ENCODE data around the gene CHI3L2. TPM values are rescaled to one million over a fixed set of nuclear protein-coding genes. Genes with fewer than 3 reads are reported as not detected.

CHI3L2 gene, protein sequence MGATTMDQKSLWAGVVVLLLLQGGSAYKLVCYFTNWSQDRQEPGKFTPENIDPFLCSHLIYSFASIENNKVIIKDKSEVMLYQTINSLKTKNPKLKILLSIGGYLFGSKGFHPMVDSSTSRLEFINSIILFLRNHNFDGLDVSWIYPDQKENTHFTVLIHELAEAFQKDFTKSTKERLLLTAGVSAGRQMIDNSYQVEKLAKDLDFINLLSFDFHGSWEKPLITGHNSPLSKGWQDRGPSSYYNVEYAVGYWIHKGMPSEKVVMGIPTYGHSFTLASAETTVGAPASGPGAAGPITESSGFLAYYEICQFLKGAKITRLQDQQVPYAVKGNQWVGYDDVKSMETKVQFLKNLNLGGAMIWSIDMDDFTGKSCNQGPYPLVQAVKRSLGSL
- total RNA-seq: 19.1 and 23.9 TPM in 2 replicates

DNA sequence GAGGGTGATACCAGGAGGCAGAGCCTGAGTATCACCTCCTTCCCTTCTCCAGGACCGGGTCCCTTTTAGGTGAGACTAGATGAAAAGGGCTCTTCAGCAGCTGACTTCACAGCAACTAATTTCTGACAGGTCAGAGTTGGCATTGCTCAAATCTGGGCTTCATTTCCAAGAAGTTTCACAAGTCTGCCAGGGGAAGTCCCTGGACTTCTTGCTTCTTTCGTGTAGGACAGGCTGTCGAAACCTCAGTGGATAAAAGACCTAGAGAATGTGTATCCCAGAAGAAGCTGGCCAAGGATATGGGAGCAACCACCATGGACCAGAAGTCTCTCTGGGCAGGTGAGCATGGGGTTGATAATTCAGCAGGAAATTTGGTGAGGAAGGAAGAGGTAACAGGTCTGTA, at the start of gene CHI3L2:
TSS of gene CHI3L2 (plus strand) at position 280 of the 400 bp plus-strand sequence. CDS start at position 297, 17 bp downstream.
- intact Hi-C loops (cut with micrococcal nuclease): loop anchor here (10.0 kb wide), 1 partner anchor 247 kb away; the partner anchor contains the start of gene C1orf162

DNA sequence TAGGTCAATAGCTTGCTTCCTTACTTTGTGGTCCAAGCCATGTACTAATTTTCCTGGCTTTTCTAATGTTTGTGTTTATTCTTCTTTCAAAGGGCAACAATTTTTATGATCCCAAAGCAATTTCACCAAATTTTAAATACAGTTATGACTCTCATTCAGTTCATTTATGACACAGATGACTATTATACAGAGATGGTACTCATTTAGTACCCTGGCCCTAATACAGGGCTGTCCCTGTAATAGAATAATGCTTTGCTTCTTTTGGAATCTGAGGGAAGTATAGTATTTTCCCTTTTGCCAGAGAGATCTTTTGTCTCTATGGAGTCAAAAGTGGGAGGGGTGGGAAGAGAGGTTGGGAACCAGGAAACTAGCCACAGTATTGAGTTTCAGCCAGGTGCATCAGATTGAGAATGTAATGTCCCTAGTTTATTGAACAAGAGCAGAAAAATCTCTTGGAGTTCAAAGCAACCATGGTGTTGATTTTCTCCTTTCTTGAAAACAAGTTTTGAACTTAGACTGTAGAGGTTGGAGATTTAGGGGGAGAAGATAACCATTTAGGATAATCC, 47.5 kb upstream of the CHI3L2 start:
- intact Hi-C loops (cut with micrococcal nuclease): no loop called here

DNA sequence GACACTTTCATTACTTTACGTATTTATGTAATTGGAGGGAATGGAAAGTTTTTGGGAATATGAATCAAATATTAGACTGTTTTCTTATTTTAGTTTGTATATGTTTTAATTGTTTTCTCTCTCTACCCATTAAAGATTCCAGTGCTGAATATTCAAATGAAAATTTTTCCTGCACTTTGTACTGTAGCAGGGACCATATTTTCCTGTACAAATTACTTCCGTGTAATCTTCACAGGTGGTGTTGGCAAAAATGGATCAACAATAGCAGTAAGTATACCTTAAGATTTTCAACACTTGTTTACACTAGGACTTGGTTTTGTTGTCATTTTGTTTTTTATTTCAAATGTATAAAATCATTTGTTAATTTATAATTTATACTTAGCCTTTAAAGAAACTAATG, 45.5 kb upstream of the CHI3L2 start:
- intact Hi-C loops (cut with micrococcal nuclease): no loop called here

DNA sequence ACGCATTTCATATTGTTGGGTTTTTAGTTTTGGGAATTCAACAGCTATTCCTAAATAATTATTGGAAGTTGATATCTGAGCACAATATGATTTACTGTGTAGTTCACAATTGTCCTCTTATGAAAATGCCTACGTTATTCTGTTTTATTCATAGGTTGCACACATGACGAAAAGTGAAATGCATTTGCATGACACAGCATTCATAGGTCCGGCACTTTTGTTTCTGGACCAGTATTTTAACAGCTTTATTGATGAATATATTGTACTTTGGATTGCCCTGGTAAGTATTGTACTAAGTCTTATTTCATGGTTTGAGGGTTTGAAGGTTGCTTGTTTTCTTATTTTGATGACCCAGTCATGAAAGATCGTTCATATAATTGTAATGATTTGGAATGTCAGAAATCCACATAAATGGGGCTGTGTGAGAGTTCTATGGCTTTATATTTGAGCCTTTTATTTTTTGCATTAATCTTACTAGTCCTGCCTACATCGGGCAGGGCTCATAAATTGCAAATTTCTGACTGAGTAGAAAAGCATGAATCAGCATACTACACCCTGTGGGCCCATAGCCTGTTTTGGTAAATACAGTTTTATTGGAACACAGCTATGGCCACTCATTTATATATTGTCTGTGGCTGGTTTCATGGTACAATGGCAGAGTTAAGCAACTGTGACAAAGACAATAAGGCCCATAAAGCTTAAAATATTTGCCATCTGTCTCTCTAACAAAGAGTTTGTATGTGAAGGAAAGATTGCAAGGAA, 44.0 kb upstream of the CHI3L2 start:
- intact Hi-C loops (cut with micrococcal nuclease): no loop called here

DNA sequence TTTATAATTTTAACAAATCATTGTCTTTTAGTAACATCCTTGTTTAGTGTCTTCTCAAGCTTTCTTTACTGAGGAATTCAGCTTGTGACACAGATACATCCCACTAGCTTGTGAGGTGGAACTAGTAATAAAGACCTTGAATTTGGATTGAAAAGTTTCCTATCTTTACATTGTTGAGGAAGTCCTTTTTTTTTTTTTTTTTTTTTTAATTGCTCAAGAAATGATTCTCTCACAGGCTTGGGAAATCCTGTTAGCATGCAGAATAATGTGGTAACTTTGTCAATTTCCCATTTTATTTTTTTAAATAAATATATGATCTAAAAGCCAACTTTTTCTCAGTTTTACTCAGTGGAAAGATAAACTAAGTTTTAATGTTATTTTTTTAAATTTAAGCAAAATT, 42.9 kb upstream of the CHI3L2 start:
- intact Hi-C loops (cut with micrococcal nuclease): loop anchor here (5.0 kb wide), 1 partner anchor 38 kb away; no protein-coding TSS in a partner anchor

DNA sequence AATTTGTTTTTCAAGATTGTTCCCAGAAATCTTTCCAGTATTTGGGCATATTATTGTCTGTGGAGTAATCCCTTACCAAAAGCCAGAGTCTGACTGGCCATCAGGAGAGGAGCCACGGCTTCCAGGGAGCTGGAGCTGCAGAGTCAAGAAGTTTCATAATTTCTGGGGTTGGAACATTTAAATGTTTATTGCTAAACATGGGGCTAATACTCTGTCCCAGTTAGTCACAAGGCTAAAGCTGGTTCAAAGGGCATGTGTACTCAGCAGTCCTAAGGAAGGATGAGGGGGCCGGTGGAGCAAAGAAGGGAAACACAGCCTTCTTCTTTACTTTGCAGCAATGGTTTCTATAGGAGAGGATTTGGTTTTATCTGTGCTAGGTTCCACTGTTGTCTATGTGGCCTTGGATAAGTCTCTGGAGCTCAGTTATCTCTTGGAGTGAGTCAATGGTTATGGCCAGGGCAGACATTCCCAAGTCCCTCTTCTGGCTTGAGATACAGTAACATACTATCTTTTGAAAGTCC, 36.5 kb upstream of the CHI3L2 start:
- intact Hi-C loops (cut with micrococcal nuclease): no loop called here

DNA sequence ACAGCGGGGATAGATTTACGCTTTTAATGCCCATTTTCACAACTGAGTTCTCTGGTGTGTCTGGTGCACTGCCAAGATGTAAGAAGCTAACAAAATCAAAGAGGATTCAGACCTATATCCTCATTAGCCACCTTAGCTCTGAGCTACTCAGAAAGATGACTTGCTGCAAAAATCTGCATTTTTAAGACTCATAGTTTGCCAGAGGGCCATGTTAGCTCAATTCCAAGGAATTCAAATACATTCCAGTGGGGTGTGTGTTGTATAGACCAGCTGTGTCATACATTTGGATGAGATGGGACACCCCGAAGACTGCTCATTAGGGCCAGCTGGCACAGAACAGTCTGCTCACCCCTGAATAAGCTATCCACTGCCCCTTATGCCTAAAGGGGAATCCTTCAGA, 36.0 kb upstream of the CHI3L2 start:
- intact Hi-C loops (cut with micrococcal nuclease): no loop called here

DNA sequence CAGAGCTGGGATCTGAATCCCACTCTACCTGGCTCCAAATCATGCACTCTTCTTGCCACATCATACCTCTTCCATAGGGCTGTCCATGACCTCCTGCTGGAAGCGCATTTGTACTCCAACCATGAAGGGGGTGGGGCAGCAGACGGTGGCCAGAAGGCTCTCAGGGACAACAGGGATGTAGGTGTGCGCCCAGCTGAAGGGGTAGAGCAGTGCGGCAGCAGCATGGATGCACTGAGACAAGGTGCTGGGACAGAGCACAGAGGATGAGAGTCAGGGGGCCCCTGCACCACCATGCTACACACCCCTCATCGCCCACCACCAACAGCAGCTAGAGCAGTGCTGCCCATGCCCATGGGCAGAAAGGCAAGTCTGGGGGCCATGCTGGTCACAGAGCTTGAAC, 35.4 kb upstream of the CHI3L2 start:
- intact Hi-C loops (cut with micrococcal nuclease): no loop called here

DNA sequence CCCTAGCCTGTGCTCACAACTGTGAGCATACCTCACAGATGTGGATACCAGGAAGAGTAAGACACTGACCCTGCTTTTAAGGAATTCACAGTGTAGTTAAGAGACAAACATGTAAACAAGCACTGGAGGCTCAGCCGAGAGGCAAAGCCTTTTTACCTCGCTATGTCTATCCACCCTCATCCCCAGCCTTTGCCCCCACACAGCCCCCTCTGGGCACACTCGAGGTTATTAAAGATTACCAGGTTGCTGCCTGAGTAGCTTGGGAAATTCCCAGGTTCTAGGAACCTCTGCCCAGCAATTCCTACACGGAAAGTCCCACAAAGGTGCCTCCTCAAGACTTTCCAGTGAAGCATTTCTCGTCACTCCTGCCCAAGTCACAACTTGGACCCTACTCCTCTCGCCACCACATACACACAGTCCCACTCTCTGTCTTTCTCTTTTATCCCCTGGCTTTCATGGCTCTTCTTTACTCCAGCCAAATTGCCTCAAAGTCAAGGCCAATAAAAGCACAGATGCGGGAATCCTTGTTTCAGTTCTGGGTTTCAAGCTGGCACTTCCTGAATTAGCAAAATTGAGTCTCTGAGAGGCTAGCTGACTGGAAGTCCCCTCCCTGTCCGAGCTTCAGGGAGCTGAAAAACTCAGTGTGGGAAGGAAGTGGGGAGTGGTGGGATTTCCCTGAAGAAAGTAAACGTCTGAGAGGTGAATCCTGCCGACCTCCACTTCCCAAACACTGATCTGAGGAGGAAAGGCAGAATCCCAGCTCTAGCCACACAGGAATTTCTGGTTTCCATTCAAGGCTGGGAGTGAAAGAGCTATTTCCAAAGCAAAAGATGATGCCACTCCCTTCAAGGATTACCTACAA, 34.6 kb upstream of the CHI3L2 start:
- intact Hi-C loops (cut with micrococcal nuclease): no loop called here

DNA sequence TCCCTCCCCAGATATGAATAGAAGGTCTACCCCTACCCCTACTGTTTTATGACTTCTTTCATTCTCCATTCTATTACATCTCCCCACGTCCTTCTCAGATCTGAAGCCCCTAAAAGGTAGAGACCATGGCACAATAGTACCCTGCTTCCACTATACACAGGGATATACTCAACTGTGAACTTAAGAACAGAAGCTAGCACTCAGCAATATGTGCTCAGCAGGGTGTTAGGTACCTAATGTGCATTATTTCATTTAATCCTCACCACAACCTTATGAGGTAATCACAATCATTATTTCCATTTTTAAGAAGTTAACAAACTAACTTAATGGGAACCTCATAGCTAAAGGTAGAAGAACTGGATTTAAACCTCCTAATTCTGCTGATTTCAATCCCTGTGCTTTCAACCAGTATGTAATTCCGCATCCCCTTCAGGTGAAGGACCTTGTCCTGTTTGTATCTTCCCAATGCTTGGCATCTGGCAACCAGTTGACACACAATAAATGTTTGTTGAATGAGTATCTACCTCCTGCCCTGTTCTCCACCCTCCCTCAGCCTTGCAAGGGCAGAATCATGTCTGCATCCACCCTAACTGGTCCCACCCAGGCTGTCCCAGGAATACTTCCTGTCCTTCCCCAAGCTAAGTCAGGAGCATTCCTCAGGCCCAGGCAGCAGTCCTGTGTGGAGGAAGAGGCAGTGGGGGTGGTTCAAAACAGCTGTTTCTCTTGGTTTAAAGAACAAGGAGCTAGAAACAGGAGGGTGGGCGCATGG, 33.6 kb upstream of the CHI3L2 start:
- intact Hi-C loops (cut with micrococcal nuclease): no loop called here

DNA sequence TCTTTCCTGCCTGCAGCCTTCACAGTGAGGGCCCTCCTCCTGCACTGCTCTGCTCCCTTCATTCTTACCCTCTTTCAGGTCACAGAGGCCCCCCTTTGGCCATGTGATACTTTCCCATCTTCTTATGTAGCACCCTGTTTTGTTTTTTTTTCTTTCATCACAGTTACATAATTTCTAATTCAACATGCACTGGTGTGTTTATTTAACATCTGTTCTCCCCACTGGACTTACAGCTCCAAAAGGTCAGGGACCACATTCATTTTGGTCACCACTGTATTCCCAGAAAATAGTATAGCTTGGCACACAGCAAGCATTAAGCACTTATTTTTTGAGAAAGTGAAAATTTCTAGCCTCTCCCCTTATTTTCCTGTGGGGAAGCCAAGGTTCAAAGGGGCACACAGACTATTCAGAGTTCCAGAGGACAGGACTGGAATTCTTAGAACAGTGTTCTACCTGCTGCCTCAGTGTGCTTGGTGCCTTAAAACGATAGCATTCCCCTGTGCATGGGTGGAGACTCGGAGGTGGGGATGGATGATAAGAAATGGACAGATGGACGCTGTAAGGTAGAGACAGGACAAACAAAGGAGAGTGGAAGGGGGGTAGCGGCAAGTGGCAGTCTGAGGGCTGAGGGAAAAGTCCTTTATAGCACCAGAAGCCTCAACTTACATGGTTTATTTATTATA, 32.4 kb upstream of the CHI3L2 start:
- intact Hi-C loops (cut with micrococcal nuclease): loop anchor here (5.0 kb wide), 2 partner anchors 427 to 572 kb away; no protein-coding TSS in a partner anchor

DNA sequence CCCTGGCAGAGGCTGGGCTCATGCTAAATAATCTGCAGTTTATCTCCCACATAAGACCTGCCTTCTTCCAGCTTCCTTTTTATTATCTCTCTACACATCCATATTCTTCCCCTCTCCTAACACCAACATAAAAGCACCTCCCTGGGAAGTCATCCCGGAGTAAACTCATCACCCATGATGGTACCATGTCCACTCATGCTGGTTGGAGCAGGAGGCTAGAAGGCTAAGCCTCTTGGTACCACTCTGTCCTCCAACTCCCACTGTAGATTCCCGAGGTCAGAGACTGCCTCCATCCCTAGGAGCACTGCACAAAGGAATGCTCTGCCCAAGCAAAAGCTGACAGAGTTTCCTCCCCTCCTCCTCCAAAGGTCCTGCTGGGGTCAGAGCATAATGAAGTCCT, 31.3 kb upstream of the CHI3L2 start:
- intact Hi-C loops (cut with micrococcal nuclease): loop anchor here (1.0 to 5.0 kb wide), 3 partner anchors 9 to 571 kb away; no protein-coding TSS in a partner anchor

DNA sequence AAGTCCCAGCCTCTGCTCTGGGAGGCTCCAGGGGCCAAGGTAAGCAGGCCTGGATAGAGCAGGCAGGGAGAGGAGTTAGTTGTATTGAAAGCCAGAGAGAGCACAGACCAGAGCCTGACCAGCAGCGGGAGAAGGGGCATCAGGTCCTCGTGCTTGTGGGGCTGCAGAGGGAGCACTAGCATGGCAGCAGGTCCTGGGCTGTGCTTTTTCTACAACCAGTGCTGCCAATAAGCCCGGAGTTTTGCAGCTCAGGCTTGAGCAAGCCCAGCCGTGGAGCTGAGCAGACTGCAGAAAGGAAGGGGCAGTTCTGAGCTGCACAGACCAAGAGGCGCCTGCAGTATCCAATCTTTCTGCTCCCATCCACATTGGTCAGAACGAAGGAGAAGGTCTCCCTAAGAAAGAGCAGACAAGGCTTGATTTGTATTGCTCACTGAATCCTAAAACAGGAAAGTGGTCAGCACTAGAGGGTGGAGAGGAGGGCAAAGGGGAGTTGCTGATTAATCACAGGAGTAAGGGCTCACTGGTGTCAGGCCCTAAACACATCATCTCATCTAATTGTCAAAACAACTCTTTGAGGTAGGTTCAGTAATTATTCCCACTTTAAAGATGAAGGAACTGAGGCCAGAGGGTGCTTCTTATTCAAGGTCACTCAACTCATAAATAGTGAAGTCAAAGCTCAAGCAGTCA, 29.8 kb upstream of the CHI3L2 start:
- intact Hi-C loops (cut with micrococcal nuclease): loop anchor here (1.0 to 5.0 kb wide), 5 partner anchors 25 to 570 kb away; no protein-coding TSS in a partner anchor

DNA sequence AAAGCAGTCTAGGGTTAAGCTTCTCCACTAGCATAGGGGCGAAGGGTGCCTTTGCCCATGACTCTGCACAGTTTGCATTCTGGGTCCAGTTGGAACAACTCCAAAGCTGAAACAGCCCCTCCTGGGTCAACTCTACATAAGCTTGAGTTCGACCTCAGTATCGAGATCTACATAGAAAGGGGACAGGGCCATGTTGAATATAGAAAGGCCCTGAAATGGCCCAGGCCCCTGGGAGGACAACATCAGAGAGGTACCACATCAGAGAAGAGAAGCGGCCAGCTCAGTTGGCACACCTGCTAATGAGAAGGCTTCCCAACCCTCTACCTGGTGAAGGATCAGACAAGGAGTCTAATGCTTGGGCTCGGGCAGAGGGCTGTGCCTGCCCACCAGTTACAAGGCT, 28.7 kb upstream of the CHI3L2 start:
- intact Hi-C loops (cut with micrococcal nuclease): loop anchor here (5.0 kb wide), 2 partner anchors 423 to 568 kb away; no protein-coding TSS in a partner anchor

DNA sequence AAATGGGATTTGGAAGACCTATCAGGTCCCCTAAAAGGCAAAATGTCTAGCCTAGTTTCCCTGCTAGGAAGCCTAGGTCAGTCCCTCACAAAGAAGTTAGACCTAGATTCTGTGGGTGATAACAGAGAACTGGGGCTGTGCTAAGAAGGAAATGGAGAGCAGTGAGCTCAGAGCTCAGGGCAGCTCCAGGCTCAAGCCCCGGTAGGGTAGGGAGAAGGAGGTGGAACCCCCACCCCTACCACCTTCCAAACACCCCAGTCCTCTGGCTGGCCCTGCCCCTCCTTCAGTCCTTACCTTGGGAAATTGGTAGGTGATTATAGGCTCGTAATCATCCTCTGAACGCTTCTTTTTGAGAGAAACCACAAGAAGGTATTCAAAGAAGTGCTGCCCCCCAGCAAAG, 28.2 kb upstream of the CHI3L2 start:
- intact Hi-C loops (cut with micrococcal nuclease): loop anchor here (5.0 kb wide), 2 partner anchors 423 to 568 kb away; no protein-coding TSS in a partner anchor

DNA sequence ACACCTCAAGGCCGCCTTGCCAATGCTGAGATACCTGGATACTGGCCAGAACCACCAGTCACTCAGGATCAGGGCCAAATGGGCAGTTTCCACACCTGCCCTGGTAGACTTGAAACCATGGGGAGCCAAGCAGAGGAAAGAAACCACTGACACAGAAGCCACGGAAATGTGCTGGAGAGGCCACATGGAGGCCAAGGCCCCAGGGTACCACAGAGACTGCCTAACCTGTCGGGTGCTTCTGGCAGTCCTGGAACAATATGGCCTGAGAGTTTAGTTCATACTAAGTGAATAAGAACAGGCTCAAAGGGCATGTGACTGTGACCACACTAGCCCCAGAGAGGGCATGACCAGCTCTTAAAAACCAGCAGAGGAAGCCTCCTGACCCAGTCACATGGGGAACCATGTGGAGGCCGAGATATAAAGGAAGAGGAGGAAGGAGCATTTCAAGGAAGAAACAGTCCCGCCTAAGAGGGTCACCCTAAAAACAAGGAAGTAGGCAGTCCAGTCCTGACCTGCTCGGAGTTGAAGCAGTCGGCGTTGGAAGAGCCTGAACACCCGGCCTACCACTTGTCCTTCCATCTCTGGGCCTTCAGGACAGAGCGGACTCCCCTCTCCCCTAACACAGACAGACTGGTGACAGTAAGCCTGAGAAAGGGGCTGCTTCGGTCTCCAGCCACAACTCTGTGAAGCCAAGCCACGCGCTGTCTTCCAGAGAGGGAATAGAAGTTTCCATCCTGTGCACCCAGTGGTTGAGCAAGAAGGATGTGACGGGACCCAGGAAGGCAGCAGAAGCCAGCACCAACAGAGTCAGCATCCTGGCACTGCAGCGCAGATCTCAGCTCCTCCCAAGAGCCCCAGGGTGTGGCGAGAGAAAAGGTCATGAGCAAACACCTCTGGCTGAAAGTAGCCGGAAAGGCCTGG, 27.4 kb upstream of the CHI3L2 start, which contains the start of gene DENND2D:
TSS of gene DENND2D (minus strand) at position 766 of the 921 bp plus-strand sequence. CDS start at position 579, 187 bp downstream.
- intact Hi-C loops (cut with micrococcal nuclease): loop anchor here (1.0 to 5.0 kb wide), 10 partner anchors 16 to 567 kb away; partner anchors contain the start of genes ATP5PB, CEPT1, DDX20 and DRAM2

DNA sequence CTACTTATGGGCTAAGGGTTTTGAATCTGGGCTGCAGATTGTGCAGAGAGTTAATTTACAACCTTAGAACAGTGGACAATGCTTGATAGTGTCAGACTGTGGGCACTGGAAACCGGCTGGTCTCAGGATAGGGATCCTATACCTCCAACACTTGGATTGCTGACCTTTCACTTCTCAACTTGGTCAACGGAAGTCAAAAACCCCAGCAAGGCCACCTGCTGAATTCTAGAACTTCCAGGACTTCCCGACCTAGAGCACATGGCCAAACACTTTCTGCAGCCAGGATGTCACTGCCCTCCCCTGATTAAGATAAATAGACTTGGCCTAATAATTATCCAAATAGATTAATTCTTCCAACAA, 26.7 kb upstream of the CHI3L2 start:
- intact Hi-C loops (cut with micrococcal nuclease): loop anchor here (1.0 to 5.0 kb wide), 8 partner anchors 16 to 555 kb away; partner anchors contain the start of genes ATP5PB, CEPT1, DDX20 and DRAM2

Data from T-helper 1 cell treated with Interleukin-12 subunit alpha and Interleukin-12 subunit beta and Interleukin-4 antibody, amounts not matched to agents 30 ng/mL and 1 ng/mL, for 36 hours (primary cell).